TTC549 (cell line): ENCODE results near the gene MRPL54.
"Not testable (repeated sequence)": the region's sequence is repeated elsewhere in the genome, so short reads cannot be mapped to it uniquely, and the experiment has no call there.

ENCODE experiments used
- FAIRE-seq: peaks from 2 replicates; lab custom pipeline; 2012; peaks lifted over from hg19 to GRCh38; lab: Jason Lieb, UNC

MRPL54 gene

DNA sequence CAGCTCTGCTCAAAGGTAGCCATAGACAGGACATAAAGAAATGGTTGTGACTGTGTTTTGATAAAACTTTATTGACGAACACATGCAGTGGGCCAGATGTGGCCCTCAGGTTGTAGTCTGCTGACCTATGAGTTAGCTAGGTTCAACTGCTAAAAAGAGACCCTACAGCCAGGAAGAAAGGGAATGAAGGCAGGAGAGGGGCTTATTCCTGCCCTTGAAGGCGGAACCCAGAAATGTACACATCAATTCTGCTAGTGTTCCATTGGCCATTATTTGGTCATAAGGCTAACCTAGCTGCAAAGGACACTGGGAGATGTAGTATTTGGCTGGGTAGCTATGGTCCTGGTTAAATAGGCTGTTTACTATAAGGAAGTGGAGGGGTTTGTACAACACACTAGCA lies 19.0 kb upstream of the MRPL54 start:
- peak; percentile 48 for FAIRE-seq

DNA sequence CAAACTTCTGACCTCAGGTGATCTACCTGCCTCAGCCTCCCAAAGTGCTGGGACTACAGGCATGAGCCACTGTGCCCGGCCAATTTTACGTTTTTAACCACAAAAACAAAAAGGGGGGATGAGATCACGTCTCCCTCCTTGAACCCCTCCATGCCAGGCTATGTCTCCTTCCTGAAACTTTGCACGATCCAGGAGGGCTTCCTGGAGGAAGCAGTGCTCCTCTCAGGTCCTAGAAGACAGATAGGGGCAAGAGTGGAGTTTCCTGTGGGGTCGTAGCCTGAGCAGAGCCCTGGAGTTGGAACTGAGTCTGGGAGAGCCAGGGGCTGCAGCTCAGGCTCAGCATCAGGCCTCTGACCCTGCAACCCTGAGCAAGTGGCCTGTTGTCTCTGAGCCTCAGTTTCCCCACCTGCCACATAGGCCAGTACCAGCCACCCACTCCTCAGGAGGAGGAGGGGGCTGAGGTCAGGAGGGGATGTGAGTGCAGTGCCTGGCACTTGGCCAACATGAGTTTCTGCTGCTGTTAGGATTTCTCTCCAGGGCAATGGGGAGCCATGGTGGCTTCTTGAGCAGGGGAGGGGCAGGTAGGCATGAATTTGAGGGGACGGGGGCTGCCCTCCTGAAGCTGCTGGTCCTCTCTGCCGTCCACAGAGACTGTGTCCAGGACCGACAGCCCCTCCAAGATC lies 17.0 kb upstream of the MRPL54 start:
- no peak for FAIRE-seq

DNA sequence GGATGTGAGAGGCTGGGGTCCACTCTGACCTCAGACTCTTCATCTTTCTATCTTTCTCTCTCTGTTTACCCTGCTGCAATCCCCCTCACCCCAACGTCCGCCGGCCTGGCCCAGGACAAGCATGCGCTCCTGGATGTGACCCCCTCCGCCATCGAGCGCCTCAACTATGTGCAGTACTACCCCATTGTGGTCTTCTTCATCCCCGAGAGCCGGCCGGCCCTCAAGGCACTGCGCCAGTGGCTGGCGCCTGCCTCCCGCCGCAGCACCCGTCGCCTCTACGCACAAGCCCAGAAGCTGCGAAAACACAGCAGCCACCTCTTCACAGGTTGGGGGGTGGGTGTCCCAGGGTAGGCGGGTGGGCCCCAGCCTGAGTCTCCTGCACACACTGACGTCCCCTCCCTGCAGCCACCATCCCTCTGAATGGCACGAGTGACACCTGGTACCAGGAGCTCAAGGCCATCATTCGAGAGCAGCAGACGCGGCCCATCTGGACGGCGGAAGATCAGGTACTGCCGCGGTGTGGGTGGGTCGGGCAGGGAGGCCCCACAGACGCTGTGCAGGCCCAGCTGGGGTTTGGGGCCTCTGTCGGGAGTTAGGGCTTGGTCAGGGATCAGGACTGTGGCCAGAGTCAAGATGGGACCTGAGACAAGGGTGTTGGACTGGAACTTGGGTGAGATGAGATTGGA lies 16.0 kb upstream of the MRPL54 start:
- FAIRE-seq = no peak

DNA sequence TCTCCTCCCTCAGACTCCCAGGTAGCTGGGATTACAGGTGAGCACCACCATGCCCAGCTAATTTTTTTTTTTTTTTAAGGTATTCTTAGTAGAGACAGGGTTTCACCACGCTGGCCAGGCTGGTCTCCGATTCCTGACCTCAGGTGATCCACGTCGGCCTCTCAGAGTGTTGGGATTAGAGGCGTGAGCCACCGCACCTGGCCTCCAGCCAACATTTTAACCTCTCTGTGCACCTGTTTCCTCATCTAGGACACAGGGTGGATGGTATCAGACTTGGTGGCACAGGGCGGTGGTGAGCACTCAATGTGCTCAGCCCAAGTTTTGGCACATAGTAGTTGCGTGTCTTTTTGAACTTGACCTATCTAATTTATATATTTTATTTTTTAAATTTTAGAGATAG lies 13.5 kb upstream of the MRPL54 start:
- no peak for FAIRE-seq

DNA sequence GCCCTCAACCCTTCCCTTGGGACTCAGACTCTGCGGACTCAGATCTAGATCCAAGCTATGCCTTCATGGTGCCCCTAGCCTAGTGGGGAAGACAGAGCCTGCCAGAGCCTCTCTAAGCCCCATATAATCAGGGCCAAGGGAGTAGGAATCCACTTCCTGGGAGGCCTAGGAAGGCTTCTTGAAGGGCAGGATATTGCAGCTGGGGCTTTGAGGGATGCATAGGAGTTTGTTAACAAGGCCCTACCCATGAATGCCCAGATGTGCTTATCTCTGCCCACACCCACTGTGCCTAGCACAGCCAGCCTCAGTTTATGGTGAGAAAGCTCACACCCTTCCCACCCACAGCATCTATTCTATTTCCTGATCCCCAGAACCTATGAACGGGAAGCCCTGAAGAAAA lies 12.3 kb upstream of the MRPL54 start:
- no peak for FAIRE-seq

DNA sequence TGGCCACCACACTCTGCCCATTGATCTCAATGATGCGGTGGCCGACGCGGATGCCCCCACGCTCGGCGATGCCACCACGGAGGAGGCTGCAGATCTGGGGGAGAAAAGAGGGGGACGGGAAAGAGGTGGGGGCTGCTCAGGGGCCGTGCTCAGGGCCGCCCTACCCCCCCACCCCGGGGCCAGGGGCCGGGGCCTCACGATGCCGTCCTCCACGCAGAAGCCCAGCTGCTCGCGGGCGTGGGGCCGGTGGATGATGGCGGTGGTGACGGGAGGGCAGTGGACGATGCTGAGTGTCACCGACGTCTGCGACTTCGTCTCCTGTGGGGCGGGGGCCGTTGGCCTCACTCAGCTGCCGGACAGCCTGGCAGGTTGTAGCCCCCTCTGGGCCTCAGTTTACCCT lies 11.2 kb upstream of the MRPL54 start:
- FAIRE-seq = no peak

DNA sequence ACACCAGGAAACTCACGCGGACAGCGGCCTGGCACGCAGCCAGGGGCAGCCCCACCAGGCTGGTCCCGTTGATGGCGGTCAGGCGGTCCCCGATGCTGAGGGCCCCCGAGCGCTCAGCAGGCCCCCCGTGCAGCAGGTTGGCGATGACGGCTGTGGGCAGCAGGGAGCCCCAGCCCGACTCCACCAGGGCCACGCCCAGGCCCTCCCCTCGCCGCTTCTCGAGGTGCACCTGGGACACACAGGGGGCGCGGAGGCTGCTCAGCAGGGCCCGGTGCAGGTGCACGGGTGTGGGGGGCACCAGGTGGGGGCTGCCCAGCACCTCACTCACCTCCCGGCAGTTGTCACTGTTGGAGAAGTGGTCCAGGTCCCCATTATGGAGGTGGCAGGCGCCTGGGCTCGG lies 10.0 kb upstream of the MRPL54 start:
- FAIRE-seq = no peak

DNA sequence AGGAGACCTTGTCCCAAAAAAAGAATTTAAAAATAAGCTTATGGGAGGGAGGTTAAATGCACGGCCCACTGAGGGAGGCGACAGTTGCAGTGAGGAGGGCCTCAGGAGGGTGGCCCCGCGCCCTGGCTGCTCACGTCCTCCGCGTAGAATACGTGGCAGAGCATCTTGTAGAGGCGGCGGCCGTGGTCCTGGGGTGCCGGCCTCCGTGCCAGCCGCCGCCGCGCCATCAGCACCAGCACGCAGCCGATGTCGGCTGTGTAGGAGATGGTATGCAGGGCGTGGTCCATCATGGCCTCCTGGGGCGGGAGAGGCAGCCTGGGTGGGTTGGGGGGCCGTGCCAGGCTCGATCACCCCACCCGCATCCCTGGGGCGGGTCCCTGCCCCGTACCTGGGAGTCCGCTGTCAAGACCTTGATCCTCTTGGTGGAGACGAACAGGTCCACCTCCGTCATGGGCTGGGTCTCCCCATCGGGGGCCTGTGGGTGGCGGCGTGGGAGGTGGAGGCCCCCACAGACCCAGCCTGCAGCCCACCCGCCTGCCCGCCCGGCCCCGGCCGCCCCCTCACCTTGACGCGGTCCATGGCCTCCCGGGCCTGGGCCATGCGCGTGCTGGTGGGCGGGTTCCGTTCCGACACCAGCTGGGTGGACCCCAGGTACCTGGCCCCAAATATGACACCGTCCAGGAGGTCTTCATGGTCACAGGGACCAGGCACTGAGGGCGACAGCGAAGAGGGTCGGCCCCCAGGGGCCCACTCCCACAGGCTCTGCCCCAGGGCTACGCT lies 8.7 kb upstream of the MRPL54 start:
- no peak for FAIRE-seq

DNA sequence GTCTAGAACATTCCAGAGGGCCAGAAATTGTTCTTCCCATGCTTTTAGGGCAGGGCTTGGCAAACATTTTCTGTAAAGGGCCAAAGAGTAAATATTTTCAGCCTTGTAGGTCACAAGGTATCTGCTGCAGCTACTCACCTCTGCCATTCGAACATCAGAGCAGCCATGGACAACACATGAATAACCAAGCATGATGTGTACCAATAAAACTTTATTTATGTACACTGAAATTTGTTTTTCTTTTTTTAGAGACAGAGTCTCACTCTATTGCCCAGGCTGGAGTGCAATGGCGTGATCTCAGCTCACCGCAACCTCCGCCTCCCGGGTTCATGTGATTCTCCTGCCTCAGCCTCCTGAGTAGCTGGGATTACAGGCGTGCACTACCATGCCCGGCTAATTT lies 4.8 kb upstream of the MRPL54 start:
- not testable (repeated sequence) for FAIRE-seq

DNA sequence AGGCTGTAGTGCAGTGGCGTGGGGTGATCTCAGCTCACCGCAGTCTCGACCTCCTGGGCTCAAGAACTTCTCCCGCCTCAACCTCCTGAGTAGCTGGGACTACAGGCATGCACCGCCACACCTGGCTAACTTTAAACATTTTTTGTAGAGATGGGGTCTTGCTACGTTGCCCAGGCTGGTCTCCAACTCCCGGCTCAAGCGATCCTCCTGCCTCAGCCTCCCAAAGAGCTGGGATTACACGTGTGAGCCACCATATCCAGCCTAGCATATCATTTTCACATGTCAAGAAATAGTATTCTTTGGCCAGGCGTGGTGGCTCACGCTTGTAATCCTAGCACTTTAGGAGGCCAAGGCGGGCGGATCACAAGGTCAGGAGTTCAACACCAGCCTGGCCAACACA lies 4.2 kb upstream of the MRPL54 start:
- FAIRE-seq = not testable (repeated sequence)

DNA sequence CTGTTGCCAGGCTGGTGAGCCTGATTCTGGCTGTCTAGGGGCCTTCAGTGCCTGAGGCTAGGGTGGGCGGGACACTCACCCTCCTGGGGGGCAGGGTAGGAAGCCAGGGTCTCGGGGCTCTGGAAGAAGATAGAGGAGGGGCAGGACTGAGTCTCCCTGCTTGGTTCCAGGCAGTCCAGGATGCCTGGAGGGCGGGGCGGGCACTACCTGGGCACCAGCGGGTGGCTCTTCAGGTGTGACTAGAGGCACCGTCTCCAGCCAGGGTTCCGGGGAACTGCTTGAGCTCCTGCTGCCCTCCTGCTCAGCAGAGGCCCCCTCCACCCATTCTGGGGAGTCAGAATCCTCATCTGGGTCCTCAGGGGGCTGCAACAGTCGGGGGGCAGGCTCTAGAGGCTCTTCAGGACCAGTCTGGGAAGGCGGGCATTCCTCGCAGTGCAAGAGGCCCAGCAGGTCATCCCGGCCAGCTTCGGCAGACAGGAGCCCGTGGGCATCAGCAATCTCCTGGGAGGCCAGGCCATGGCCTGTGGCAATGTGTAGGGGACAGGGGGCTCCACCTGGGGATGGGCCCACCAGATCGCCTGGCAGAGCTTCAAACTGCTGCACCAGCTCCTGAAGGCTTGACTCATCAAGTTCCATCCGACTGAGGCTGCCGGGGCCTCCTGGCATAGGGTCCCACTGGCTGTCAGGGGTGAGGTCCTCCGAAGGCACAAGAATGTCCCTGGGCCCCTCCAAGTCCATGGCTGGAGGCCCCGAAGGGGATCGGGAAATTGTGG lies 2.8 kb upstream of the MRPL54 start:
- FAIRE-seq = no peak

DNA sequence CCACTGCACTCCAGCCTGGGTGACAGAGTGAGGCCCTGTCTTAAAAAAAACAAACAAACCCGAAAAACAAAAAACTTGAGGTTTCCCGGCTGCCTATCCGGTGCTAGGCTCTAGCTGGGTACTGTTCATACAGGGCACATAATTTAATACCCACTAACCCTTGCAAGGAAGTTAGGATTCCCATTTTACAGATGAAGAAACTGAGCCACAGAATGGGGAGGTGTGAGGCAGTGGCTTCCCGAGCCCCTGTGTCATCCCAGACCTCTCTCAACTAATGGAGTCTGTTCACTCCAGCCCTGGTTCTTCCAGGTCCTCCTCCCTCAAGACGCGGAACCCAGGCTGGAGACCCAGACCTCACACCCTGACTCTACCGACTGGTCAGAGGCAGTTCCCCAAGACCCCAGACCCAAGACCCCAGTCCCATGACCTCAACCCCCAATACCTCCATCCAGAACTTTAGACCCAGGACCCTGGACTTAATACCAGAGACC lies 1.6 kb upstream of the MRPL54 start:
- no peak for FAIRE-seq

DNA sequence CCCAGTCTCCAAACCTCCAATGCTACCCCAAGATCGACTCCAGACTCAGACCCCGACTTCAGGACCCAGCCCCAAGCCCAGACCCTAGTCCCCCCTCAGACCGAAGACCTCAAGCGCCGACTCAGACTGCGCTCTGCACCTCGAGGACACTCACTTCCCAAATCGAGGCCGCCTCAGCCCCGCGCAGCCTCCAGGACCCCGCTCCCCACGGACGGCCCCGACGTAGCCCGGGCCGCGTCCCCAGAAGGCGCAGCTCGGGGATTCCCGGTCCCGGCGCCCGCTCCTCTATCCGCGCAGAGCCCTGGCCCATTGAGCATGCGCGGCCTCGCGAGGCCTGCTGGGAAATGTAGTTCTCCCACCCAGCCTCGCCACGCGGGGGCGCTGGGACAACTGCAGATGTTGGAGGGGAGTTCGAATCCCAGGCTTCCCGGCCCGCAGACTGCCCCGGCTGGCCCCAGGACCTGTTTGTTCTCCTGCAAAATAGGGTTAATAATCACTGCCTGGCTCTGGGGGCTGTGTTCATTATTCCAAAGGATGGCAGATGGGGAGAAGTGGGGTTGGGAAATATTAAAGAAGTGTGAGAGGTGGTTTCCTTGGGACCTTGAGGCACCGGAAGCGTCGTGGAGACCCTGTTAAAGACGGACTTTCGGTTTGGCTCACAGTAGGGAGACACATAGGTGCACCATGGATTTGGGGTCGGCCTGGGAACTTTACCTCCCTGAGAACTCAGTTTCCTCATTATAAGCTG lies 926 bp upstream of the MRPL54 start, which contains the start of gene APBA3:
APBA3 (minus strand) TSS at position 311 of the 748 bp plus-strand sequence. CDS start 1,428 bp downstream, outside the sequence.
- no peak for FAIRE-seq

DNA sequence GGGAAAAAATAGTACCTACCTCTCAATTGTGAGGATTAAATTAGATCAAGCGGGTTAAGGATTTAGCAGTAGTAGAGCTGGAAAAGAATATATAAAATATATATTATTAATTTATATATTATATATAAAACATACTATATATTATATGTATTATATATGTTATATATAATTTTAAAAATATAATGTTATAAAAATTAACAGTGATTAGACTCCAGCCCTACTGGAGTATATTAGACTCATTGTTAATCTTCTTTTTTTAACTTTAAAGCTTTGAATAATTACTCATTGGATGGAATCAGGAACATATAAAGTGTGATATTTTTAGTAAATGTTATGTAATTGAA lies 380 bp upstream of the MRPL54 start:
- FAIRE-seq = no peak

DNA sequence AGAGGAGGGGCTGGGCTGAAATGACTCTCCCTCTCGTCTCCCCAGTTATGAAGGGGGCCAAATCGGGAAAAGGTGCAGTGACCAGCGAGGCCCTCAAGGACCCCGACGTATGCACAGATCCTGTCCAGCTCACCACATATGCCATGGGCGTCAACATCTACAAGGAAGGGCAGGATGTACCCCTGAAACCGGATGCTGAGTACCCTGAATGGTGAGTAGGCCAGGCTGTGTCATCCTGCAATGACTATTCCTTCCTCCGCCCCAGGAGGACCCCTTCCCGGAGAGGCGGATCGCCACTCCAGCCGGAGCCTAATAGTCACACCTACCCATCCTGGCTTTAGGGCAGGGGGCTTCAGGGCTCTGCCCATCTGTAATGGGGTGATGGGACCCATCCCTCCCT lies 2.6 kb downstream of the MRPL54 start:
- no peak for FAIRE-seq

DNA sequence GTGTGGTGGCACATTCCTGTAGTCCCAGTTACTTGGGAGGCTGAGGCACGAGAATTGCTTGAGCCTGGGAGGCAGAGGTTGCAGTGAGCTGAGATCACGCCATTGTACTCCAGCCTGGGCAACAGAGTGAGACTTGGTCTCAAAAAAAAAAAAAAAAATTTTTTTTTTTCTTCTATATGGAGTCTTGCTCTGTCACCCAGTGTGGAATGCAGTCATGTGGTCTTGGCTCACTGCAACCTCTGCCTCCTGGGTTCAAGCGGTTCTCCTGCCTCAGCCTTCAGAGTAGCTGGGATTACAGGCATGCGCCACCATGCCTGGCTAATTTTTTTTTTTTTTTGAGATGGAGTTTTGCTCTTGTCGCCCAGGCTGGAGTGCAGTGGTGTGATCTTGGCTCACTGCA lies 3.3 kb downstream of the MRPL54 start:
- FAIRE-seq = not testable (repeated sequence)

DNA sequence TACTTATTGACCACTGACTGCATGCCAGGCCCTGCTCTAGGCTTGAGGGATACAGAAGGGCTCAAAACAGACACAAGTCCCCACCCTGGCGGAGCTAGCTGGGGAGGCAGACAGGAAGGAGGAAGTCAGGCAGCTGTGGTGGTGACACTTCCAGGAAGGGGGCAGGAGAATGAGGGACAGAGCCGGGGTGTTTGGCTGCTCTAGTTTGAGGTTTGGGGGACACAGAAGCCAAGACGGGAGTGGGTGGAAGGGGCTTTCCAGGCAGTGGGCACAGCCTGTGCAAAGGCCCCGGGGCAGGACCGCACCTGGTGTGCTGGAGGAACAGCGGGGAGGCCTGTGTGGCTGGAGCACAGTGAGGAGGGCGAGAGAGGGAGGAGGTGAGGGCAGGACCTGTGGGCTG lies 4.0 kb downstream of the MRPL54 start:
- no peak for FAIRE-seq

DNA sequence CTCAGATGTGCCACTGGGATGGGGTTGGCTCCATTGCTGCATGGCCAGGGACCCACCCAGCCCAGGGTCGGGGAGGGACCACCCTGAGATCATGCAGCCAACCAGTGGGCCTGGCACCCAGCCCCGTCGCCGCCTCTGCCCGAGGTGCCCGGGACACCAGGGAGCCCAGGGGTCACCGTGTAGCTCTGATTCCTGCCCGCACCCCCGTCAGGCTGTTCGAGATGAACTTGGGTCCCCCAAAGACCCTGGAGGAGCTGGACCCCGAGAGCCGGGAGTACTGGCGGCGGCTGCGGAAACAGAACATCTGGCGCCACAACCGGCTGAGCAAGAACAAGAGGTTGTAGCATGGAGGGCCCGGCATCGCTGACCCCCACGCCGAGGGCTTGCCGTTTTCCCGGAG lies 4.6 kb downstream of the MRPL54 start:
- FAIRE-seq = no peak

DNA sequence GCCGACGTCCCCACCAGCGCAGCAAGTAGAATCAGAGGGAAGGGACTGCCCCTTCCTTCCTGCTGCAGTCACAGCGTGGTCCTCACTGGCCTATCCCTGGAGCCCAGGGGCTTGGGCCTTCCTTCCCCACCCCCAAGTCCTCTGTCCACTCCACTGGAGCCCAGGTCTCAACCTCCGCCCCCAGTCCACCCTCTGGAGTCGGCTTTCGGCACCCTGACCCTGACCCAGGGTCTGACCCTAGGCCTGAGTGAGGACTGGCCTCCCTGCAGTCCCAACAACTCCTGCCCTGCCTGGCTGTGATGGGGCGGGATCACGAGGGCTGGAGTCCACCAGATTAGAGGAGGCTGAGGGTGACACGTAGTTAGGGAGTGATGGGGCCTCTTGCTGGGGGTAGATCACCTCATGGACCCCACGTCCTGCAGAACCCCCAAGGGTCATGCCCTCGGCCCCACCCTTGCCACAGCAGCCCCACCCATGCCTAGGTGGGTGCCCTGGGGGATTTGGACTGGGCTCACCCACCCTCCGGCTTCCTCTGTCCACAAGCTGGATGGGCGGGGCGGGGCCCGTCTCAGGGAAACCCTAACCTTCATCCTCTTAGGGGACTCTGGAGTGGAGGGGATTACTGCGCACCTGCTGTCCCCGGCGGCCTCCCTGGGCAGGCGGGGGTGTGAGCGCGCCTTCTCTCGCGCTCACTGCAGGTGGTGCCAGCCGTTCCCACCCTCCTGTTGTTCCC lies 5.7 kb downstream of the MRPL54 start:
- FAIRE-seq = no peak

DNA sequence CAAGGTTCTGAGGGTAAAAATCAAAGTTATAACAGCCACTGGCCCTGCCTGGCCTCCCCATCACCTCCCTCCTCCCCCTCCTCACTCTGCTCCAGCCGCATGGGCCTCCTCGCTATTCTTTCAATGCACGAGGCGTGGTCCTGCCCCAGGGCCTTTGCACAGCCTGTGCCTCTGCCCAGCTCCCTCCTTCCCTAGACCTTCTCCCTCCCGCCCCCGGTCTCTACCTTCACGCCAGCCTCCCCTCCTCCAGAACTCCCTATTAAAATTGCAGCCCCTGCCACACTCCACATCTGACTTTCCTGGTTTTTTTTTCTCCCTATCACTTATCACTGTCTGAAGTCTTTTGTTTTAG lies 6.2 kb downstream of the MRPL54 start:
- no peak for FAIRE-seq

DNA sequence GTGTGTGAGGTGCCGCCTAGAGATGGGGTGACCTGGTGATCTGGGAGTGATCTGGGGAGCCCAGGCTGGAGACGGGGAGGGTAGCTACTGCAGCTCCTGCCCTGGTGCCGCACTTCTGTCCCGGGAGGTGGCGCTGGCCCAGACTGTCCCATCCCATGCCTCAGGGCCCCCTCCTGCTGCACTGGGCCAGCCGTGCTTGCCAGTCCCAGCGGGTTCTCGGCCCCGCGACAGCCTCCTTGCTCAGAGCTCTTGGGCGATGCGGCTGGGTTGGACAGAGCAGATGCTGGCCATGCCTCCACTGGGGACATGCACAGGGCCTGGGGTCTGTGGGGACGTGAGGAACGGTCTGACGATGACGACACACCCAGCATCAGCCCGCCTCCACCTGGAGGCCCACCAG lies 7.0 kb downstream of the MRPL54 start:
- no peak for FAIRE-seq
